SK-N-SH (cell line): ENCODE results near the gene ZHX3. TPM values are rescaled to one million over a fixed set of nuclear protein-coding genes. Genes with fewer than 3 reads are reported as not detected.

Experiments used
- CTCF ChIA-PET: fragments of 300-600, 350-600 bp; formaldehyde crosslinking; extraction: SDS; loops from one replicate; lab custom pipeline; 2021; lab: Yijun Ruan, JAX
- POLR2A ChIA-PET: fragments of 350-600 bp; sonication (Branson Sonifier 250); formaldehyde crosslinking; extraction: SDS; loops from one replicate; lab custom pipeline; 2020; ENCODE audit warnings: antibody characterized with exemption, inconsistent platforms; lab: Yijun Ruan, JAX
- DNase-seq: peaks from one replicate; pipeline ENCODE4 v3.0.0; 2012
- H2AFZ ChIP-seq: fragments of 200-600 bp; sonication (generic); 2 replicates; pipeline ENCODE4 v1.8.1; 2016; ENCODE audit warnings: antibody characterized with exemption, mild to moderate bottlenecking, low read depth
- H3F3A ChIP-seq: fragments of 200-600 bp; sonication (generic); replicated peaks from 2 replicates; pipeline ENCODE3; 2016; ENCODE audit warnings: antibody characterized with exemption, mild to moderate bottlenecking; ENCODE audit not compliant: insufficient read depth
- H3K27ac ChIP-seq, 2 experiments: fragments of 200-500 bp in 1 of 2; fragments of 200-600 bp in 1 of 2; sonication (Bioruptor generic) in 1 of 2; sonication (generic), shearing (Covaris generic) in 1 of 2; 2 replicates each; pipeline versions ENCODE4 v1.5.1 to v1.6.1; 2014 to 2016; ENCODE audit warnings: low read depth in 2 of 2, inconsistent platforms in 1 of 2, low read length in 1 of 2, mild to moderate bottlenecking in 1 of 2, mixed read lengths in 1 of 2
- H3K27me3 ChIP-seq: fragments of 200-600 bp; sonication (generic), shearing (Covaris generic); 2 replicates; pipeline ENCODE4 v1.6.1; 2016; ENCODE audit warnings: mixed run types; ENCODE audit not compliant: insufficient read depth
- H3K36me3 ChIP-seq, 2 experiments: fragments of 200-500 bp in 1 of 2; fragments of 200-600 bp in 1 of 2; sonication (Bioruptor generic) in 1 of 2; sonication (generic) in 1 of 2; replicated peaks in 1 of 2; 2 replicates each; pipeline versions ENCODE3 to v1.5.1; 2014 to 2016; ENCODE audit warnings: low read length in 1 of 2, mild to moderate bottlenecking in 1 of 2; ENCODE audit not compliant: insufficient read depth in 2 of 2, control insufficient read depth in 1 of 2
- H3K4me1 ChIP-seq, 2 experiments: fragments of 200-500 bp in 1 of 2; fragments of 200-600 bp in 1 of 2; sonication (Bioruptor generic) in 1 of 2; sonication (generic), shearing (Covaris generic) in 1 of 2; 2 replicates each; pipeline versions ENCODE4 v1.5.1 to v1.6.1; 2014 to 2016; ENCODE audit warnings: low read depth in 1 of 2, low read length in 1 of 2, mixed run types in 1 of 2; ENCODE audit not compliant: insufficient read depth in 2 of 2, control insufficient read depth in 1 of 2
- H3K4me2 ChIP-seq: fragments of 200-600 bp; sonication (generic), shearing (Covaris generic); 2 replicates; pipeline ENCODE4 v1.6.1; 2017; ENCODE audit warnings: mixed run types
- H3K4me3 ChIP-seq, 2 experiments: fragments of 200-500 bp in 1 of 2; fragments of 200-600 bp in 1 of 2; sonication (Bioruptor generic) in 1 of 2; sonication (generic), shearing (Covaris generic) in 1 of 2; 2 replicates each; pipeline versions ENCODE4 v1.5.1 to v1.8.1; 2014 to 2016; ENCODE audit warnings: low read depth in 2 of 2, inconsistent platforms in 1 of 2, low read length in 1 of 2, mild to moderate bottlenecking in 1 of 2, mixed read lengths in 1 of 2, moderate library complexity in 1 of 2
- H3K79me2 ChIP-seq: fragments of 200-600 bp; sonication (generic); 2 replicates; pipeline ENCODE4 v1.8.1; 2017; ENCODE audit warnings: mild to moderate bottlenecking; ENCODE audit not compliant: insufficient read depth
- H3K9ac ChIP-seq: fragments of 200-600 bp; sonication (generic); 2 replicates; pipeline ENCODE4 v1.6.1; 2017; ENCODE audit warnings: mixed run types
- H3K9me2 ChIP-seq: fragments of 200-600 bp; sonication (generic); 2 replicates; pipeline ENCODE4 v1.6.1; 2017; ENCODE audit warnings: mixed run types
- H3K9me3 ChIP-seq: fragments of 200-600 bp; sonication (generic); 2 replicates; pipeline ENCODE4 v1.6.1; 2017; ENCODE audit warnings: mixed run types, mild to moderate bottlenecking, moderate library complexity
- H4K20me1 ChIP-seq: fragments of 200-600 bp; sonication (generic); 2 replicates; pipeline ENCODE4 v1.6.1; 2017; ENCODE audit warnings: mild to moderate bottlenecking, mixed run types; ENCODE audit not compliant: insufficient read depth
- CHD2 ChIP-seq: fragments of 150-350 bp; IDR thresholded peaks from 2 replicates; pipeline ENCODE4 v1.6.1; 2018; ENCODE audit warnings: low read length; ENCODE audit not compliant: partially characterized antibody
- CTCF ChIP-seq: fragments of 200-600 bp; sonication (generic); IDR thresholded peaks from 2 replicates; pipeline ENCODE4 v1.6.1; 2017; ENCODE audit warnings: antibody characterized with exemption, mild to moderate bottlenecking, moderate library complexity
- ELF1 ChIP-seq: IDR thresholded peaks from 2 replicates; pipeline ENCODE4 v1.4.0; 2012
- EP300 ChIP-seq, 2 experiments: IDR thresholded peaks; 2 replicates each; pipeline versions ENCODE4 v1.4.0 to v1.6.1; 2012; ENCODE audit warnings: borderline replicate concordance in 1 of 2, low read depth in 1 of 2, low read length in 1 of 2
- EZH2phosphoT487 ChIP-seq: fragments of 200-600 bp; sonication (generic); IDR thresholded peaks from 2 replicates; pipeline ENCODE4 v1.6.1; 2017; ENCODE audit warnings: low read depth, mixed run types, mild to moderate bottlenecking, antibody characterized with exemption, moderate library complexity, borderline replicate concordance
- FOXM1 ChIP-seq: IDR thresholded peaks from 2 replicates; pipeline ENCODE4 v1.4.0; 2012; ENCODE audit warnings: low read depth, mild to moderate bottlenecking
- GABPA ChIP-seq: IDR thresholded peaks from 2 replicates; pipeline ENCODE4 v1.4.0; 2012; ENCODE audit warnings: low read depth, mild to moderate bottlenecking
- JUND ChIP-seq: IDR thresholded peaks from 2 replicates; pipeline ENCODE4 v1.4.0; 2012
- MEF2A ChIP-seq: IDR thresholded peaks from 2 replicates; pipeline ENCODE4 v1.4.0; 2012; ENCODE audit warnings: low read depth, borderline replicate concordance
- POLR2AphosphoS5 ChIP-seq: IDR thresholded peaks from 2 replicates; pipeline ENCODE4 v1.6.1; 2012; ENCODE audit warnings: low read depth, low read length
- SMC3 ChIP-seq: IDR thresholded peaks from 2 replicates; pipeline ENCODE4 v1.6.1; 2012; ENCODE audit warnings: low read depth, low read length, improper control_type of control experiment
- TAF1 ChIP-seq: IDR thresholded peaks from 2 replicates; pipeline ENCODE4 v1.6.1; 2012; ENCODE audit warnings: low read depth, mild to moderate bottlenecking, low read length, moderate library complexity, borderline replicate concordance
- whole genome bisulfite sequencing: methylation state at CpG from one replicate; pipeline ENCODE4 v1.1.6; 2017; ENCODE audit warnings: low lambda C conversion rate; 5-methylcytosine and 5-hydroxymethylcytosine counted together
- polyA plus RNA-seq, 3 experiments: library from polyadenylated mRNA; depleted of rRNA; stranded (reverse); fragments of >200 nt; gene quantifications; 2 replicates each; pipeline ENCODE4 v1.2.3, GENCODE V29; 2012
- TF ChIP-seq, protein P1 (sequence below): fragments of 150-350 bp; IDR thresholded peaks from 2 replicates; pipeline ENCODE4 v1.6.1; 2017; ENCODE audit warnings: antibody characterized with exemption, low read length, low read depth, borderline replicate concordance
- TF ChIP-seq, protein P2 (sequence below): IDR thresholded peaks from 2 replicates; pipeline ENCODE4 v1.4.0; 2012; ENCODE audit warnings: low read depth, borderline replicate concordance

The ZHX3 gene
- polyA plus RNA-seq, 1 of the 3 experiments (the other 2 are of a cell fraction), result 6.0 TPM

DNA sequence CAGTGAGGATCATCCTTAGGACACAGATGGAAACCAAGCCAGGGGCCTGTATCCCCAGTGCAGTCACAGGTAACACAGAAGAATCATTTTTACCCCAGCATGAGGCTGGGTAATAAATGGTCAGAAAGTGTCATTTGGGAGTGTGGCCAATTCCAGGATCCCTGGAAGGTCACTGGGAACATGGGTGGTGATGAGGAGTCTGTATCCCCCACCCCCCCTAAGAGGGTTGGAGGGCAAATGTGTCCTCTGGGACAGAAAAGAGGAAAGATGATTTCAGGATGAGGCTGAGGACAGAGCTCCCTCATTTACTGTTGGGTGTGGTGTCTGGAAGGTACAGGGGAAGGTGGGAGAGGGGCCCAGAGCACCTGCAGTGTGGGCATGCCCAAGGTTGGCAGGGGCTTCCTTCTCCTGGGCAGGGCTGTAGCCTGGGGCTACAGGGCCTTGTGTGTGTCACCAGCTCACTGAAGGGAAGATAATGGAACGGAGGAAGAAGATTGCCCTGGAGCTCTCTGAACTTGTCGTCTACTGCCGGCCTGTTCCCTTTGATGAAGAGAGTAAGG, 145.7 kb downstream of the ZHX3 start:
- Histone ChIP-seq H3K4me3 (no peak overlapping the region), H3K36me3 (peaks cover 35 to 92% of the 10 kb centered on the region in 2 experiments), H3K4me2 (no peak overlapping the region)
- DNase-seq, result no peak
- TF ChIP-seq, protein P1, sequence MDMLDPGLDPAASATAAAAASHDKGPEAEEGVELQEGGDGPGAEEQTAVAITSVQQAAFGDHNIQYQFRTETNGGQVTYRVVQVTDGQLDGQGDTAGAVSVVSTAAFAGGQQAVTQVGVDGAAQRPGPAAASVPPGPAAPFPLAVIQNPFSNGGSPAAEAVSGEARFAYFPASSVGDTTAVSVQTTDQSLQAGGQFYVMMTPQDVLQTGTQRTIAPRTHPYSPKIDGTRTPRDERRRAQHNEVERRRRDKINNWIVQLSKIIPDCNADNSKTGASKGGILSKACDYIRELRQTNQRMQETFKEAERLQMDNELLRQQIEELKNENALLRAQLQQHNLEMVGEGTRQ, result no peak
- TF ChIP-seq FOXM1 (no peak), MEF2A (no peak), GABPA (no peak), TAF1 (no peak), CTCF (no peak), EZH2phosphoT487 (no peak), JUND (no peak), POLR2AphosphoS5 (no peak), SMC3 (no peak), CHD2 (no peak), EP300 (IDR thresholded peaks at IDR 0.05; ENCODE audit: borderline replicate concordance in 1 of 2, low read depth in 1 of 2, low read length in 1 of 2) (no peak), ELF1 (no peak)
- TF ChIP-seq, protein P2, sequence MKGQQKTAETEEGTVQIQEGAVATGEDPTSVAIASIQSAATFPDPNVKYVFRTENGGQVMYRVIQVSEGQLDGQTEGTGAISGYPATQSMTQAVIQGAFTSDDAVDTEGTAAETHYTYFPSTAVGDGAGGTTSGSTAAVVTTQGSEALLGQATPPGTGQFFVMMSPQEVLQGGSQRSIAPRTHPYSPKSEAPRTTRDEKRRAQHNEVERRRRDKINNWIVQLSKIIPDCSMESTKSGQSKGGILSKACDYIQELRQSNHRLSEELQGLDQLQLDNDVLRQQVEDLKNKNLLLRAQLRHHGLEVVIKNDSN, result no peak
- TF ChIP-seq, all 33 proteins: peak for 0
- H2AFZ ChIP-seq, result no peak overlapping the region
- 94% methylated on average over 3 of the region's 3 CpGs for WGBS
- peaks cover 6% of the 10 kb centered on the region for H3F3A ChIP-seq
- H3K27me3 ChIP-seq, result no peaks in the 10 kb centered on the region
- H3K27ac ChIP-seq, result no peak overlapping the region
- ChIA-PET CTCF (interaction anchor here (0.6 to 7.6 kb wide), 9 partner anchors 10 to 1937 kb away, joined by 3 to 112 read pairs (median 10); partner anchors contain the start of gene LPIN3), POLR2A (no interaction called here)
- H3K79me2 ChIP-seq, result no peaks in the 10 kb centered on the region
- no peaks in the 10 kb centered on the region for H3K4me1 ChIP-seq
- no peaks in the 10 kb centered on the region for H3K9me3 ChIP-seq
- H3K9ac ChIP-seq, result no peak overlapping the region
- H3K9me2 ChIP-seq, result no peaks in the 10 kb centered on the region
- peaks cover 5% of the 10 kb centered on the region; the same call in 1 of the 2 replicates for H4K20me1 ChIP-seq
